NCI-H1694 (cell line): ENCODE results near the gene KIF26A.
"Not testable (repeated sequence)": the region's sequence is repeated elsewhere in the genome, so short reads cannot be mapped to it uniquely, and the experiment has no call there.

Experiments
- DNase-seq: peaks from one replicate; lab custom pipeline; 2025; lab: John Stamatoyannopoulos, UW

The KIF26A gene

DNA sequence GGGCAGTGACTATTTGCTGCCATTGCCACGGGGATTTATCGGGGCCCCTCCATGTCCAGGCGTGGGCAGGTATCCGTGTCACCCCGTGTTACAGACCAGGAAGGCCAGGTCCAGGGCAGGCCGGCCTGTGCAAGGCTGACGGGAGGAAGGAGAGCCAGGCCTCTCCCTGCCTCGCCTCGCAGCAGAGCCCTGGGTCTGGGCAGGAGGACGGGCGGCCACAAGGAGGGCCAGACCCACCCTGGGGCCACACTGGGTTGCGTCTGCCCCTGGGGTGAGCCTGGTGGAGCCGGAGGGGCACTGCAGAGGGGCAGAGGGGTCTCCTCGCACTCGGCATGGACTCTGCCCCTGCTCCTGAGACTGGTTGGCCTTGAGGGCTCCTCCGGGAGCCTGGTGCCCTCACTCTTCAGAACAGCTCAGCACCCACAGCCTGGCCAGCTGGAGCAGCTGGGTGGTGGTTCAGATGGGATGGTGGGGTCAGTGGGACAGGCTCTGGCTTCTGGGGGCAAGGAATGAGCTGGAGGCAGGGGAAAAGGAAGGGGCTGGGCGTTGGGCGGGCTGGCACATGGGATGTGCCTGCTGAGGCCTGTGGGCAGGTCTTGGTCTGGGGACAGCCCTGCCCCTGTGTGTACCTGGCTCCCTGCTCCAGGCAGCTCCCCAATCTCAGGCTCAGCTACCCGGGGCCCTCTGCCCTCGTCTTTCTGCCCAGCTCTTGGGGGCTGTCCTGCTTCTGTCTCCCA is 53.9 kb downstream of the KIF26A start:
- DNase-seq, result no peak

DNA sequence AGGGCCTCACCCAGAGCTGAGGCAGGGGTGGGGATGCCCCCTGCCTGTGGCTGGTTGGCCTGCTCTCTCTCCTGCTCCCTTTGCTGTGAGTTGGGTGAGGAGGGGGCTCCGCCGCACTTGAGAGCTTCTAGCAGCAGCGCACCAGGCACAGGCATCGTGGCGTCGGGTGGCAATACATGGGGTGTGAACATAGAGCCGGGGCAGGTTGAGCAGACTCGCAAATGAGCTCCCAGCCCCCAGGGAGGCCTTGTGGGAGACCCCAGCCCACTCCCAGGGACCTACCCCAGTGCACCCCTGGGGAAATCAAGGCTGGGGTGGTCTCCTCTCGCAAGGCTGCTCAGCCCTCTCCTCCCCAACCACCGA is 54.5 kb downstream of the KIF26A start:
- no peak for DNase-seq

DNA sequence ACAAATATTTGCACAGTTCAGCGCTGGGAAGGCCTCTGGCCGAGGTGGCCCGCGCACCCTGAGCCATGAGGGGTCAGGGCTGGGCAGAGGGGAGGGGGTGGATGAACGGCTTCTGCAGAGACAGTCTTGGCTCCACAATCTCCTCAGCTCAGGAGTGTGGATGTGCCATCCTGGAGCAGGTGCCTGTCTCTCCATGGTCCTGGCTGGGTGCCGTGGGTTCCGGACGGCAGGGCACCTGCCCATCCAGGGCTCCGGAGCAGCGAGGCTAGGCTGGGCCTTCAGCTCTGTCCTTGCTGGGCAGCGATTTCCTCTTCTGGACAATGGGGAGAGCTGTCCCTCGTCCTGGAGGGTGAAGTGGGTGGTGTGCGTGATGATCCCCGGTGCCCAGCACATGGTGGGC is 55.6 kb downstream of the KIF26A start:
- no peak for DNase-seq

DNA sequence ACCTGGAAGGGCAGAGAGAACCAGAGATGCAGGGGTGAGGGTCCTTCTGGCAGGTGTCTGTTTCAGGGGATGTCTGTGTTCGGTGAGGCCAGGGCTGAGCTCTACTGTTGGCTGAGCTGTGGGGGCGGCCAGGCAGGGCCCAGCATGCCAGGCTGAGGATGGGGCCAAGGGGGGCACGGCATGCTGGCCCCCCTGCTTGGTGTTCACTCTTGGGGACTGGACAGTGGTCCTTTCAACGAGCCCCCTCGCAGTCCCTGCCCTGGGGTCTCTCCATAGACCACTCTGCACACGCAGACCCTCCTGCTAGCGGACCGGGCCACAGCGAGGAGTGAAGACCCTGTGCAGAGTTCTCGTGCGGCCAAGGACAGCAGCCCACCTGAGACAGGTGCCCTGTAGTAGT is 56.3 kb downstream of the KIF26A start:
- DNase-seq, result no peak

DNA sequence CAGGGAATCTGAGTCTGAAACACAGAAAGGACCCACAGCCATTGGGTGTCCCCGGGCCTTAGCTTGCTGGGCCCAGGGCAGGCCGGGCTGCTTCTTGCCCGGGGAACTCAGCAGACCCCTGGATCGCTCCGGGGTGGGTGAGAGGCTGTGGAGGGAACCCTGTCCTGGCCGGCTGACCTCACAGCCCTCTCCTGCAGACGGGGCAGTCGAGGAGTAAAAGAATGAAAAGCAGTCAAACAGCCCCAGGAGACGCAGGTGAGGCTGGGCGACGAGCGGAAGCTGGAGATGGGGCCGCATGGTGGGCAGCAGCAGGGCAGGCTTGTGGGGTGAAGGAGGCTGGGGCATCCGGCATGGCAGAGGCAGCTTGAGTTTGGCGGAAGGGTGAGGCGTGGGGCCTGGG is 57.0 kb downstream of the KIF26A start:
- no peak for DNase-seq

DNA sequence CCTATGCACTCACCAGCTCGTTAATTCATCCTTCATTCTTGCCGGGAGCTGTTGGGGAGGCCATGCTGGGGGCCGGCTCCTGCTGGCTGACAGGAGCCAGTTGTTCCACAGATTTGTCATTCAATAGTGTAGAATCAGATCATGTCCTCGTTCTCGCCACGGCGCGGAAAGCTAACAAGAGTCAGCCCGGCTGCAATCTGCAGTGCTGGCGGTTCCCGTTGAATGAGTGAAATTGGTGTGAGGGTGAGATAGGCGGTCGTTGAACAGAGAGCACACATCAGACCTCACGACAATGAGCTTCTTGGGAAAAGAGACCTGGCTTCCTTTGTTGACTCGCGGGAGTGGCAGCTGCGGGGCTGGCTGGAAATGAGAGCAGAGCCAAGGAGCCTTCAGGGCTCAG is 57.5 kb downstream of the KIF26A start:
- DNase-seq, result peak; percentile 76

DNA sequence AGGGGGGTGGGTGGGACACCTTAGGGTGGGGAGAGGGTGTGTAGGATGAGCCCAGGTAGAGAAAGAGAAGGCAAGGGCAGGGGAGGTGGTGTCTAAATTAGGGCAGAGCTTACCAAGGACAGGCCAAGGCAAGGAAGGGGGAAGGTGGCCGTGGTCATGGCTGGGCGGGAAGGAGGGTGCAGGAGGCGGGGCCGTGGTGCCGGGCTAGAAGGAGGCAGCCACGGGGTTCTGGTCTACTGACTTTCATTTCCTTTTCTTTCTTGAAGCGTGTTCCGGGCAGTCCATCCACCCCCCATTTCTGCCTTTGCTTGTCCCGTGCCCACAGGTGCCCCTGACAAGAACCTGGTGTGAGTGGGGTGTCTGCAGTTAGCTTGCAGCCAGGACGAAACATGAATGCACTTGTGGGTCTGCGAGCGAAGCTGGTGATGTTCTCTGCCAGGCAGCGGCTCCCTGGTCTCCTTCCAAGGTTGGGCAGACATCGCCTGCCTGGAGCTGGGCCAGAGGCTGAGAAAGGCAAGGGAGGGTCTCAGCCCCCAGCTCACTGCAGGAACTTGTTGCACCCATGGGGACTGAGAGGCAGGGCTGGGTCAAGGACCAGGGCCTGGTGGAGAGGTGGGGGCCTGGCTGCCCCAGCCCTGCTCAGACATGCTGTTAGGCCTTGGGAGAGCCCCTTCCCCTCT is 58.2 kb downstream of the KIF26A start:
- peak; percentile 66 for DNase-seq

DNA sequence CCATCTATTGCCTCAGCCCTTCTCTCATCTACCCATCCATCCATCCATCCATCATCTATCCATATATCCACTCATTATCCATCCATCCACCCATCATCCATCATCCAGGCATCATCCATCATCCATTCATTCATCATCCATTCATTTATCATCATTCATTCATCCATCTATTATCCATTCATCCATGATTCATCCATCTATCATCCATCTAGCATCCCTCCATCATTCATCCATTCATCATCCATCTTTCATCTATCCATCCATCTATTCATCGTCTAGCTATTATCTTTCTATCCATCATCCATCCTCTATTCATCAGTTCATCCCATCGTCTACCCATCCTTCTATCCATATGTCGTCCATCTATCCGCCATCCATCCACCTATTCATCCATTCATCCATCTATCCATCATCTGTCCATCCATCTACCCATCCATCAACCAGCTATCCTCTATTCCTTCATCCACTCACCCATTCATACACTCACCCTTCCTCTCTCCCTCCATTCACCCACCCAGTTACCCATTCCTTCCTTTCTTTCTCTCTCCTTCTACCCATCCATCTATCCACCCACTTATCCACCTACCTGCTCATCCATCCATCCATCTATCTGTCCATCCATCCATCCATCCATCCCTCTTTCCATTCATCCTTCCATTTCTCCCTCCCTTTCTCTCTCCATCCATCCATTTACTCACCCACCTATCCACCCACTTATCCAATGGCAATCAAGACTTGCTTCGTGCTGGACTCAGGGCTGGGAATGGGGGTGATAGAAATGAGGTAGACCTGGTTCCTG is 59.3 kb downstream of the KIF26A start:
- no peak for DNase-seq

DNA sequence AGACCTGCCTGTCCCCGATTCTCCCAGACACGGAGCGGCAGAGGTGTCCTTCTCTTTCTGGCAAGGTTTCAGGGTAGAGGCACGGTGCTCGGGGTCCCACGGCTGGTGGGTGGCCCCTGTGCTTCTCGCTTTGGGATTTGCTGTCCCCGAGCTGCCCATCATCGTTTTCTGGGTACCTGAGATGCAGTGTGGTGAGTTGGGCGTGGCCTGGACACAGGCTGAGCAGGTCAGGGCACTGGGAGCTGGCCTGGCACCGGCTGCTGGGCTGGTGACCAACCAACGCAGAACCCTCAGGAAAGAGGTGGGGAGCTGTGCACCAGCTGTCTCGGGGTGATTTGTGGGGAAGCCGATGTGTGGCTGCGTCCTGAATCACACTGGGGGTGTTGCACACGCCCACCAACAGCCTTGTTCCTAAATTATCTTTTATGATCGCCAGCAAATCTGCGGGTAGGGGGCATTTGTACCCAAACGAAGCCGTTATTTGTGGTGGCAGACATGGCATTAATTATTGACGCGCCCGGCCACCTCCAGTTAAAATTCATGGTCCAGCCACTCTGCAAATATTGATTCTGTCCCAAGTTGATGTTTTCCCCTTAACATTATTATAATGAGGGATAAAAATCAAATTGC is 61.0 kb downstream of the KIF26A start:
- no peak for DNase-seq

DNA sequence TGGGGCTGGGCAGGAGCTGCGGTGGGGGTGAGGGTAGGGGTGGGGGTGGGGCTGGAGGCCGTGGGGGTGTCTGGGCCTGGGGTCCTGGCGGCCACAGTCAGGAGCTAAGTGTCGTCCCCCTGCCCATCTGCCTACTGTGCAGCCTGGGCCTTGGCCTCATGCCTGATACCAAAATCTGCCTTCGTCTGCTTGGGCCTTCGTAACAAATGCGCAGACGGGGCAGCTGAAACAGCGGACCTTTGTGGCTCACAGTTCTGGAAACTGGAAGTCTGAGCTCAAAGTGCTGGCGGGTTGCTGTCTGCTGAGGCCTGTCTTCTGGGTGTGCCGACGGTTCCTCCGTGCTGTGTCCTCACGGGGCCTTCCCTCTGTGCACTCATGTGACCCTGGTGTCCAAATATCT is 61.7 kb downstream of the KIF26A start:
- no peak for DNase-seq

DNA sequence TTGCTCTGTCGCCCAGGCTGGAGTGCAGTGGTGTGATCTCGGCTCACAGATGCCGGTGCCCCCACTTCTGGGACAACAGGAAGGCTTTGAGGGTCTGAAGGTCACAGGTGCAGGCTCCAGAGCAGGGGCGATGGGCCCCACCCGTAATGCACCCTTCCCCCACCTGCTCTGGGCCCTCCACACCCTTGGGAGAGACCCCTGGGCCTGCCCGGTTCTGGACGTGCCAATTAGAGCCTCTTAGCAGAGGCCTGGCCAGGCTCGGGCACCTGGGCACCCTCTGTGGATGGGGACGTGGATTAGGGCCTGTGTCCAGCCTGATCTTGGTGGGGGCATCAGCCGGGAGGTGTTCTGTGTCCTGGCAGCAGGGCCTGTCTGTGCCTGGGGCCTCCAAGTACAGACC is 62.2 kb downstream of the KIF26A start:
- DNase-seq, result no peak

DNA sequence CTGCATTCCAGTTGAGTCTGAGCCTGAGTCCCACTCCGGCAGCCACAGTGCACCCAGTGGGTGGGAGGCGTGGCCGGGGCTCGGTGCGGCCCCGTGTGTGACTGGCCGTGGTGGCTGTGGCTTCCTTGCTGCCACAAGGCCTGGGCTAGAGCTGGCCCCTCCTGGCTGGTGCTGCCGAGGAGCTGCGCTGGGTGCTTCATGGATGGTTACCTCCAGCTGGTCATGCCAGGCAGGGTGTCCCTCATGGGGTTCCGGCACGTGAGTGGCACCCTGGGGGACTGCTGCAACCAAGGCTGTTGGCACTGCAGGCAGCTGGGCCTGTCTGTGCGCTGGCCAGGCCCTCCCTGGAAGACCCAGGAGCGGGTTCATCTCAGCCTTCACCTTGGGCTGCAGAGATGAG is 62.7 kb downstream of the KIF26A start:
- no peak for DNase-seq

DNA sequence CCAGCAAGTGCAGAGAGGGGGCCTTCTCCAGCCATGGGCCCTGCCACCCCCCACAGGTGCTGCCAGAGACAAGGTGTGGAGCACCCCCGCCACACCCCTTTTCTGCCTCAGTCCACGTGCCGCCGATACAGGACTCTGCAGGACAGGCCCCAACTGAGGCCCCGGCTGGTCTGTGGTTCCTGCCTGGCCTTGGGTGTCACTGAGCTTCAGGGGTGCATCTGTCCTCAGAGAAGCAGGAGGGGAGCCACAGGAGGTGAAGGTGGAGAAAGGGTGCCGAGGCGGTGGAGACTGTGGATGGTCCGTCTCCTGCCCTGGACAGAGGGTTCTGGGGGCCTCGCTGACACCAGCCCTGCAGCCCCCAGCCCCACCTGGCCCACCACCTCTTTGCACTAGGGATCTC is 63.1 kb downstream of the KIF26A start:
- DNase-seq, result no peak

DNA sequence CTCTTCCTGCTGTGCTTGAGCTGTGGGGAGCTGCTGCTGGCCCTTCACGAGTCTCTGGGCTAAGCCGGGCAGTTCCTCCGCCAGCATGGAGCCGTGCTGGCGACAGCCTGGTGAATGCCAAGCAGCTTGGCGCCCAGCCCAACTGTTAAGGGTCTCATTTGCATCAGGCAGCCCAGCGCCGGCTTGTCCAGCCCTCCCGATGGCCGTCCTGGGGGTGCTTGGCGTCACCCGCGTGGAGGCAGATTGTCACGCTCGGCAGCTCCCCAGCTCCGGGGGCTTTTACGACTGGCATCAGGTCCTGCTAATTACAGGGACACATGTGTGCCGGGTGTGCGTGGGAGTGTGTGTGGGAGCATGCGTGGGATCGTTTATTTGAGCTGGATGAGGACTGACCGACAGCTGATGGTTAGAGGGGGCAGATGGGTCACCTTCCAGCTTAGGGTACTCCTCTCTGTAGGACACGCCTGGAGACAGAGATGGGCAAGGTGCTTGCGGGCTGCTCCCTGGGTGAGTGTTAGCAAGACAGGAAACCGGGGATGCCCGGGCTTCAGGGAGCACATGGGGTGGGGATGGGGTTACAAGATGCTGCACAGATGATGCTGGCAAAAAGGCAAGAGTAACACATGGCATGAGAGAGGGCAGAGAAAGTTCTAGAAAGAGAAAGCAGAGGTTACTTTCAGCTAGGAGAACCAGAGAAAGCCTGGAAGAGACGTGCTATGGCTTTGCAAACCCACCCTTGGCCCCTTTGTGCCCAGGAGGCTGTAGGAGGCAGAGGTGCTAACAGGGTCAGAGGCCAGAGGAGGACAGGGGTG is 64.1 kb downstream of the KIF26A start:
- peak; percentile 73 for DNase-seq

DNA sequence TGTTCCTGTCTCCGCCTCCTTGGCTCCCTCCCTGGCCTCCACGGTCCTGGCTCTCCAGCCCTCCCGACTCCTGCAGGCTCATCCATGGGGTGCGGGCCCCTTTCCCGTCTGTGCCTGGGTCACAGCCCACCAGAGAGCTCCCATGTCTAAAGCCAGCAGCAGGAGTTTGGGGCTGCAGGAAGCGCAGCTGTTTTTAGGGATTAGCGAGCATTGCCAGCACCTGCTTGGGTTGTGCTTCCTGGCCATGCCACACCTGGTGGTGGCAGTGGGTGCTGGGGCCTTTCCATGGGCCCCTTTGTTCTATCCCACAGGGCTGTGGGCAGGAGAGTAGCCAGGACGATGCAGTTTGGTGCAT is 64.7 kb downstream of the KIF26A start:
- no peak for DNase-seq

DNA sequence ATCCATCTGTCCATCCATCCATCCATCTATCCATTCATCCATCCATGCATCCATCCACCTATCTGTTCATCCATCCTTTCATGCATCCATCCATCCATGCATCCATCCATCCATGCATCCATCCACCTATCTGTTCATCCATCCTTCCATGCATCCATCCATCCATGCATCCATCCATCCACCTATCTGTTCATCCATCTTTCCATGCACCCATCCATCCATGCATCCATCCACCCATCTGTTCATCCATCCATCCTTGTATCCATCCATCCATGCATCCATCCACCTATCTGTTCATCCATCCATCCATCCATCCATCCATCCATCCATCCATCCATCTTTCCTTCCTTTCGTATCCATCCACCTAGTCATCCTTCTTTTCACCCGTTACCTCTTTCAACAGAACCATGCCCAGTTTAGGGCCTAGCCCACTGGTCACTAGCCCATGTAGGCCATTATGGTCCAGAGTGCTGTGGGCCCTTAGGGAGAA is 66.3 kb downstream of the KIF26A start:
- no peak for DNase-seq

DNA sequence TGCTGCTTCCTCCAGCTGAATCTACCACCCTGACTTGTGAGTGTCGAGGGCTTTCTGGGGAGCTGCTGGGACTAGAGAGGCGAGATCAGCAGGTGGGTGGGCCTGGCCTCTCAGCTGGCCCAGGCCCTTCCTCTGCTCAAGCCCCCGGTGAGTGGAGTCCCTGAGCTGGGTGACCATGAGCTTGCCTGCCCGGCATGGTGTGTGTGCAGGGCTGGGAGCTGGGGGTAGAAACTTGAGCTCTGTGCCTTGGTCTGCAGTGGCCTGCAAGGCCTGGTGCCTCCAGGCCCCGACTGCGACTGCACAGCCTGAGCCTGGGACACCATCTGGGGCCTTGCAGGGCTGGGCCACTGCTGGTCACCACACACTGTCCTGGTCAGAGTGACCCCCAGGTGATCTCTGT is 67.4 kb downstream of the KIF26A start:
- DNase-seq, result no peak

DNA sequence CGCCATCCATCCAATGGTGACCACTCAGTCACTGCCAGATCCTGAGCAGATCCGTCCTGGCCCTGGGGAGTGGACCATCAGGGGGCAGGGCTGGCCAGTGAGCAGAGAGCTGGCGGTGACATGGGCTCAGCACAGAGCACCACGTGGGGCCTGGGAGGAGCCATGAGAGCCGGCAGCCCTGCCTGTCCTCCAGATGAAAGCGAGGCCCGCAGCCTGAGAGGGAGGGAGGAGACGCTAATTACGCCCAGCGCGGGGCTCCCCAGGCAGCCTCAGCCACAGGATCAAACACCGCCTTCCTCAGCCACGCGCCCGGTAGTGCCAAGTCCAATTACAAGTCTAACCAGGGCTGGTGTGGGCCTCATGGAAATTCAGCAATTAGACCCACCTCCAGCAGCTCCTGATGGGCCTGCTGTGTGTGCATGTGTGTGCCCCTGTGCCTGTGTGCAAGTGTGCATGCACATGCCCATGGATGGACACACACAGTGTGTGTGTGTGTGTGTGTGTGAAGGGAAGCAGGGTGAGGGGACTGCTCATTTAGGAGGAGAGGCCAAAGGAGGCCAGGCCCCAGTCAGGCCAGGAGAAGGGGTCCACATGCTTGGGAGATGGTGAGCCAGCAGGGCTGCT is 68.0 kb downstream of the KIF26A start:
- DNase-seq, result peak; percentile 54

DNA sequence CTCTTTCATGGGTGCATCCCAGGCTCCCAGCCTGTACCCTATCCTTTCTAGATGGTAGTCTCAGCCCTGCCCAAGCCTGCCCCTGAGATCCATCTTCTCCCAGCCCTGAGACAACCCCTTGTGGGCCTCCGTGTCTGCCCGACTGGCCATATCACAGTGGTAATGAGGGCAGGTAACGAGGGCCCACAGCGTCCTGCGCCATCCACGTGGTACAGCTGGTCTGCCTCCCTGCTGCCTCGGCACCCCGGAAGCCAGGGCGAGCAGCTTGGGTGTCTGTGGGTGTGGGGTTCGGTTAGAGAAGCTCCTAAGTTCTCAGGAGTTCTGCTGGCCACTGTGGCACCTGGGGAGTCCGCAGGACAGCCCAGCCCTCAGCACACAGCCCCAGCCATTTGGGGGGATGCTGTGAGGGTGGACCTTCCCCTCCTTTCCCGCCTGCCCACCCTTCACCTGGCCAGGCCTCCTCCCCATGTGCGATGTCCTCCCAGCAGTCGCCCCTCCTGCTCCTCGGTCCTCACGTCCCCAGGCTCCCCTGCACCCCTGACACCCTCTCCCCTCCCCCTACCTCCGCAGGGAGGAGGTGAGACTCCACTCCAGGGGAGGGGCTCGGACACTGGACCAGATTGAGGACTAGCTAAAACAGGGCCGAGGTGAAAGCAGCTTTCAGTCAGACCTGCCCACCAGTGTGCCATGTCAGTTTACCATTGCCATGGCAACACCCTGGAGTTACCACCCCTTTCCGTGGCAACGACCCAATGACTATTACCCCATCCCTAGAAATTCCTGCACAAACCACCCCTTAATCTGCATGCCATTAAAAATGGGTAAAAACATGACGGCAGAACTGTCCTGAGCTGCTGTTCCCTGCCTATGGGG is 69.0 kb downstream of the KIF26A start:
- no peak for DNase-seq

DNA sequence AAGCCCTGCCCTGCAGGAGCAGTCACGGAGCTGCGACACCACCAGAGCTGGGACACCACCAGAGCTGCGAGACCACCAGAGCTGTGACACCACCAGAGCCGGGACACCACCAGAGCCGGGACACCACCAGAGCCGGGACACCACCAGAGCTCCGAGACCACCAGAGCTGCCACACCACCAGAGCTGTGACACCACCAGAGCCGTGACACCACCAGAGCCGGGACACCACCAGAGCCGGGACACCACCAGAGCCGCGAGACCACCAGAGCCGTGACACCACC is 69.6 kb downstream of the KIF26A start:
- DNase-seq, result not testable (repeated sequence)

DNA sequence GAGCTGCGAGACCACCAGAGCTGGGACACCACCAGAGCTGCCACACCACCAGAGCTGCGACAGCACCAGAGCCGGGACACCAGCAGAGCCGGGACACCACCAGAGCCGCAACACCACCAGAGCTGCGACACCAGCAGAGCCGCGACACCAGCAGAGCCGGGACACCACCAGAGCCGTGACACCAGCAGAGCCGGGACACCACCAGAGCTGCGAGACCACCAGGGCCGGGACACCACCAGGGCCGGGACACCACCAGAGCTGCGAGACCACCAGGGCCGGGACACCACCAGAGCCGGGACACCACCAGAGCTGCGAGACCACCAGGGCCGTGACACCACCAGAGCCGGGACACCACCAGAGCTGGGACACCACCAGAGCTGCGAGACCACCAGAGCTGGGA is 69.9 kb downstream of the KIF26A start:
- DNase-seq, result not testable (repeated sequence)
